ENCODE data around the gene PRG2.

PRG2 gene

DNA sequence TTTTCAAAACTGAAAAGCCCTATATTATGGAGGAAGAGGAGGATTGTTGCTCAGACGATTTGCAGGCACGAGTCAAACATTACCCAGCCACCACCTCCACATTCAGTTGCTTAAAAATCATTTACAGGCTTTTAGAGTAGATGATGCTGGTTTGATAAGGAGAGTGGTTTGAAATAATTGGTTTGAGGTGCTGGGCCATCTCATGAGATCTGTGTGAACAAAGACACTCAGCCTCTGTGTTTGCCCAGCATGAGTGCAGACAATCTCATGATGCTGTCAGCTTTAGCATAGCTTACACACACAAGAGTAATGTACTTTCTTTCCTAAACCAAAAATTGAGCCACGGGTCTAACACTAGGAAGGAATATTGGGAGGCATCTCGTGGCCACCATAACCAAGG lies 32.2 kb upstream of the PRG2 start:
- Histone ChIP-seq H2BK15ac (replicated peaks; ENCODE audit: low read depth) (no peak overlapping the region), H2AK5ac (ENCODE audit: low read length) (no peak overlapping the region), H3K4me3 (ENCODE audit: low read length) (no peak overlapping the region), H3K56ac (ENCODE audit: low read length) (no peak overlapping the region), H3K4ac (ENCODE audit: low read depth, low read length) (no peak overlapping the region), H3K9ac (ENCODE audit: low read length) (no peak overlapping the region), H3K79me2 (ENCODE audit: control insufficient read depth, insufficient read depth, low read length) (no peaks in the 10 kb centered on the region), H3K23ac (ENCODE audit: low read length) (no peak overlapping the region), H3K4me1 (ENCODE audit: control insufficient read depth, low read depth, low read length) (peaks cover 9% of the 10 kb centered on the region), H3K27ac (ENCODE audit: low read depth, low read length) (no peak overlapping the region), H4K8ac (ENCODE audit: low read depth, low read length) (no peak overlapping the region), H3K18ac (ENCODE audit: low read length) (no peak overlapping the region), H3K4me2 (ENCODE audit: low read length) (no peak overlapping the region), H2BK120ac (ENCODE audit: low read depth, low read length) (no peak overlapping the region), H3K79me1 (ENCODE audit: low read length) (no peaks in the 10 kb centered on the region), H3K27me3 (ENCODE audit: insufficient read depth, low read length, poor library complexity) (no peaks in the 10 kb centered on the region), H3K36me3 (ENCODE audit: control insufficient read depth, insufficient read depth, low read length) (peaks cover 4% of the 10 kb centered on the region), H4K5ac (ENCODE audit: low read length) (no peak overlapping the region), H2BK5ac (ENCODE audit: low read length) (no peak overlapping the region)
- WGBS (ENCODE audit: extremely low coverage, insufficient coverage, low lambda C conversion rate) = no CpG with 5 or more reads among the region's 4 CpGs
- DNase-seq = no peak

DNA sequence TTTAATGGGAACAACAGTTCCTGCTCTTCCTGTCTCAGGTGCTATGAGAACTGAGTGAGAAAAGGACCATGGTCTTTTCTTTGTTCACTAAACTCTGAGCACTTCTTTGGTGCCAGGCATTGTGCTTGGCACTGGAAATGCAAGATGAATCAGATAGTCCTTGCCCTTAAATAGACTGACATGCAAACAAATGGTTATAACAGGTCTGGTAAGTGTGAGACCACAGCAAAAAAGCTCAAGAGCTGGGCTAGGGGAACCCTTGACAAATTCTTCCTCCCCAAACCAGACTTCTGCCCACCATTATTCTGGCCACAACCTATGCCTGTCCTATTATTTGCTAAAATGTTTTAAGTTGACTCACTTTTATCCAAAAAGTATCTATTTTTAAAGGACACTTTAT lies 31.4 kb upstream of the PRG2 start:
- peaks cover 5% of the 10 kb centered on the region for H3K4me1 ChIP-seq (ENCODE audit: control insufficient read depth, low read depth, low read length)
- H3K36me3 ChIP-seq (ENCODE audit: control insufficient read depth, insufficient read depth, low read length) = peaks cover 11% of the 10 kb centered on the region
- no peak overlapping the region for H3K18ac ChIP-seq (ENCODE audit: low read length)

DNA sequence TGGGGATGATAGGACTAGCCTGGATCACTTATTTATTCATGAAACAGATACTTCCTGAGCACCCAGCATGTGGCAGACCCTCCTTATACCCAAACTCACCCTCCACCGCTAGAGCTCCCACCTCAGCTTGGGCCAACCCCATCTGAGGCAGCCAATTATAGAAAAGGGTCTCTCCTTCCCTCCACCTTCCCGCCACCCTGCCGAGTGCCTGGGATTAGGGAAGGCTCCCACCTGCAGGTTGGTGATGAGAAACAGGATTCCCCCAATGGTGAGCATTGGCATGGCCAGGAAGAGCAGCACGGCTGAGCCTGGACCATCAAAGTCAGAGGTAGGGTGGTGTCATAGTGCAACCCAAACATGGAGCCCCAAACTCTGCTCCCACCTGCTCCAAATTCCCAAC lies 30.6 kb upstream of the PRG2 start:
- Histone ChIP-seq H2BK120ac (ENCODE audit: low read depth, low read length) (no peak overlapping the region), H3K79me1 (ENCODE audit: low read length) (no peaks in the 10 kb centered on the region), H4K5ac (ENCODE audit: low read length) (no peak overlapping the region), H4K8ac (ENCODE audit: low read depth, low read length) (no peak overlapping the region), H2BK5ac (ENCODE audit: low read length) (no peak overlapping the region), H2BK15ac (replicated peaks; ENCODE audit: low read depth) (no peak overlapping the region), H3K18ac (ENCODE audit: low read length) (no peak overlapping the region), H3K23ac (ENCODE audit: low read length) (no peak overlapping the region), H3K4me2 (ENCODE audit: low read length) (no peak overlapping the region), H3K56ac (ENCODE audit: low read length) (no peak overlapping the region), H3K36me3 (ENCODE audit: control insufficient read depth, insufficient read depth, low read length) (peaks cover 11% of the 10 kb centered on the region), H3K27me3 (ENCODE audit: insufficient read depth, low read length, poor library complexity) (no peaks in the 10 kb centered on the region), H3K4me3 (ENCODE audit: low read length) (no peak overlapping the region), H2AK5ac (ENCODE audit: low read length) (no peak overlapping the region), H3K4me1 (ENCODE audit: control insufficient read depth, low read depth, low read length) (peaks cover 5% of the 10 kb centered on the region), H3K79me2 (ENCODE audit: control insufficient read depth, insufficient read depth, low read length) (no peaks in the 10 kb centered on the region), H3K4ac (ENCODE audit: low read depth, low read length) (no peak overlapping the region), H3K27ac (ENCODE audit: low read depth, low read length) (no peak overlapping the region), H3K9ac (ENCODE audit: low read length) (no peak overlapping the region)
- no CpG with 5 or more reads among the region's 4 CpGs for WGBS (ENCODE audit: extremely low coverage, insufficient coverage, low lambda C conversion rate)
- DNase-seq = no peak

More for the DNA sequence above, 31.4 kb upstream of the PRG2 start:
- Histone ChIP-seq H3K9ac (ENCODE audit: low read length) (no peak overlapping the region), H2BK120ac (ENCODE audit: low read depth, low read length) (no peak overlapping the region), H3K4me2 (ENCODE audit: low read length) (no peak overlapping the region), H3K4me3 (ENCODE audit: low read length) (no peak overlapping the region), H2BK15ac (replicated peaks; ENCODE audit: low read depth) (no peak overlapping the region), H2AK5ac (ENCODE audit: low read length) (no peak overlapping the region), H4K8ac (ENCODE audit: low read depth, low read length) (no peak overlapping the region), H3K56ac (ENCODE audit: low read length) (no peak overlapping the region), H3K27me3 (ENCODE audit: insufficient read depth, low read length, poor library complexity) (no peaks in the 10 kb centered on the region), H3K79me2 (ENCODE audit: control insufficient read depth, insufficient read depth, low read length) (no peaks in the 10 kb centered on the region), H3K79me1 (ENCODE audit: low read length) (no peaks in the 10 kb centered on the region), H3K4ac (ENCODE audit: low read depth, low read length) (no peak overlapping the region), H2BK5ac (ENCODE audit: low read length) (no peak overlapping the region), H3K27ac (ENCODE audit: low read depth, low read length) (no peak overlapping the region), H3K23ac (ENCODE audit: low read length) (no peak overlapping the region), H4K5ac (ENCODE audit: low read length) (no peak overlapping the region)
- DNase-seq = no peak

DNA sequence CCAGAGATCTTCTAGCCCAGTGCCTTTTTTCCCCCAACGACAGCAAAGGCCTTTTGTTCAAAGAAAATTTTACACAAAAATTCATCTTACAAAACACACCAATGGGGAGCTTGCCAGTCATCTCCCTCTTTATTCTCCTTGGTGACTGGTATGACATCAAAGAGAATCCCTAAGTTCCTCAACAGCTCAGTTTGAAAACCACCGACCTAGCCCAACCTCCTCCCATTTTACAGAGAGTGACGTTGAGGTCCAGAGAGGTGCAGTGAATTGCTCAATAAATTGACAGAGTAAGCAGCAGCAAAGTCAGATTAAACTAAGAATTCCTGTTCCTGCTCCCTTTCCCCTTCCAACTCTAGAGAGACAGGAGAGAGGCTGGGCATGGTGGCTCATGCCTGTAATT lies 28.7 kb upstream of the PRG2 start:
- H4K5ac ChIP-seq (ENCODE audit: low read length) = no peak overlapping the region
- no peak overlapping the region for H3K18ac ChIP-seq (ENCODE audit: low read length)
- no peak overlapping the region for H3K27ac ChIP-seq (ENCODE audit: low read depth, low read length)
- DNase-seq = no peak
- H3K9ac ChIP-seq (ENCODE audit: low read length) = no peak overlapping the region
- H3K4me1 ChIP-seq (ENCODE audit: control insufficient read depth, low read depth, low read length) = no peaks in the 10 kb centered on the region
- no peaks in the 10 kb centered on the region for H3K27me3 ChIP-seq (ENCODE audit: insufficient read depth, low read length, poor library complexity)
- H3K79me1 ChIP-seq (ENCODE audit: low read length) = no peaks in the 10 kb centered on the region
- no peak overlapping the region for H3K56ac ChIP-seq (ENCODE audit: low read length)
- H3K23ac ChIP-seq (ENCODE audit: low read length) = no peak overlapping the region
- H3K4ac ChIP-seq (ENCODE audit: low read depth, low read length) = no peak overlapping the region
- H3K4me3 ChIP-seq (ENCODE audit: low read length) = no peak overlapping the region
- no peak overlapping the region for H4K8ac ChIP-seq (ENCODE audit: low read depth, low read length)
- H2BK120ac ChIP-seq (ENCODE audit: low read depth, low read length) = no peak overlapping the region
- no peaks in the 10 kb centered on the region for H3K79me2 ChIP-seq (ENCODE audit: control insufficient read depth, insufficient read depth, low read length)
- WGBS (ENCODE audit: extremely low coverage, insufficient coverage, low lambda C conversion rate) = no CpG with 5 or more reads among the region's 3 CpGs
- no peak overlapping the region for H2BK5ac ChIP-seq (ENCODE audit: low read length)
- H2AK5ac ChIP-seq (ENCODE audit: low read length) = no peak overlapping the region
- peaks cover 17% of the 10 kb centered on the region for H3K36me3 ChIP-seq (ENCODE audit: control insufficient read depth, insufficient read depth, low read length)
- H2BK15ac ChIP-seq (replicated peaks; ENCODE audit: low read depth) = no peak overlapping the region
- H3K4me2 ChIP-seq (ENCODE audit: low read length) = no peak overlapping the region

DNA sequence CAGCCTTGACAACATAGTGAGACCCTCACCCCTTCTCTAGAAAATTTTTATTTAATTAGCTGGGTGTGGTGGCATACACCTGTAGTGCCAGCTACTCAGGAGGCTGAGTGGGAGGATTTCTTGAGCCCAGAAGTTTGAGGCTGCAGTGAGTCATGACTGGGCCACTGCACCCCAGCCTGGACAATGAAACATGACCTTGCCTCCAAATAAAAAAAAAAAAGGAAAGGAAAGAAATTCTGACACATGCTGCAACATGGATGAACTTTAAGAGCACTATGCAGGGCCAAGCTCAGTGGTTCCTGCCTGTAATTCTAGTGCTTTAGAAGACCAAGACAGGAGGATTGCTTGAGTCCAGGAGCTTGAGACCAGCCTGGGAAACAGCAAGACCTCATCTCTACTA lies 27.7 kb upstream of the PRG2 start:
- H3K36me3 ChIP-seq (ENCODE audit: control insufficient read depth, insufficient read depth, low read length) = peaks cover 17% of the 10 kb centered on the region

DNA sequence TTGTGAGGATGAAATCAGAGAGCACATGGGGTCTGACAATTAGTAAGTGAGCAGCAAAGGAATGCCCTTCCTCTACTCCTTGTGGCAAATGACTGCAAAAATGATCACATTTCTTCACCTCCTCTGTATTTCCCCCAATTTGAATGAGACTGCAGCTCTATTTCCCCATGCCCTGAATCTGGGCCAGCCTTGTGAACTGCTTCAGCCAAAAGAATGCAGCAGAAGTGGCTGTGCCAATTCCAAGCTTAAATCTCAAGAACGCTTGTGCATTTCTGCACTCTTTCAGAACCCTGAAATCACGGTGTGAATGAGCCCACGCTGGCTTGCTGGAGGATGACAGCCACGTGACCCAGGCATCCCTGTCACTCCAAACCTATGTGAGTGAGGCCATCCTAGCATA lies 26.6 kb upstream of the PRG2 start:
- no peak overlapping the region for H3K23ac ChIP-seq (ENCODE audit: low read length)
- H3K79me2 ChIP-seq (ENCODE audit: control insufficient read depth, insufficient read depth, low read length) = no peaks in the 10 kb centered on the region
- H2BK15ac ChIP-seq (replicated peaks; ENCODE audit: low read depth) = no peak overlapping the region
- H3K27me3 ChIP-seq (ENCODE audit: insufficient read depth, low read length, poor library complexity) = no peaks in the 10 kb centered on the region
- H4K8ac ChIP-seq (ENCODE audit: low read depth, low read length) = no peak overlapping the region
- H3K4ac ChIP-seq (ENCODE audit: low read depth, low read length) = no peak overlapping the region
- no peak overlapping the region for H3K56ac ChIP-seq (ENCODE audit: low read length)
- no CpG with 5 or more reads among the region's 4 CpGs for WGBS (ENCODE audit: extremely low coverage, insufficient coverage, low lambda C conversion rate)
- no peak overlapping the region for H3K9ac ChIP-seq (ENCODE audit: low read length)
- H3K36me3 ChIP-seq (ENCODE audit: control insufficient read depth, insufficient read depth, low read length) = peaks cover 15% of the 10 kb centered on the region
- no peak for DNase-seq
- H2BK120ac ChIP-seq (ENCODE audit: low read depth, low read length) = no peak overlapping the region
- H3K27ac ChIP-seq (ENCODE audit: low read depth, low read length) = no peak overlapping the region
- no peak overlapping the region for H2BK5ac ChIP-seq (ENCODE audit: low read length)
- no peak overlapping the region for H4K5ac ChIP-seq (ENCODE audit: low read length)
- no peak overlapping the region for H3K4me2 ChIP-seq (ENCODE audit: low read length)
- H3K18ac ChIP-seq (ENCODE audit: low read length) = no peak overlapping the region
- no peak overlapping the region for H3K4me3 ChIP-seq (ENCODE audit: low read length)
- no peaks in the 10 kb centered on the region for H3K79me1 ChIP-seq (ENCODE audit: low read length)
- no peak overlapping the region for H2AK5ac ChIP-seq (ENCODE audit: low read length)
- H3K4me1 ChIP-seq (ENCODE audit: control insufficient read depth, low read depth, low read length) = no peaks in the 10 kb centered on the region

More for the DNA sequence above, 27.7 kb upstream of the PRG2 start:
- H3K23ac ChIP-seq (ENCODE audit: low read length) = no peak overlapping the region
- H2BK120ac ChIP-seq (ENCODE audit: low read depth, low read length) = no peak overlapping the region
- no peak overlapping the region for H3K27ac ChIP-seq (ENCODE audit: low read depth, low read length)
- no peak overlapping the region for H3K9ac ChIP-seq (ENCODE audit: low read length)
- DNase-seq = no peak
- H2BK15ac ChIP-seq (replicated peaks; ENCODE audit: low read depth) = no peak overlapping the region
- no peak overlapping the region for H4K8ac ChIP-seq (ENCODE audit: low read depth, low read length)
- H3K4me3 ChIP-seq (ENCODE audit: low read length) = no peak overlapping the region
- H2BK5ac ChIP-seq (ENCODE audit: low read length) = no peak overlapping the region
- no peaks in the 10 kb centered on the region for H3K27me3 ChIP-seq (ENCODE audit: insufficient read depth, low read length, poor library complexity)
- H3K18ac ChIP-seq (ENCODE audit: low read length) = no peak overlapping the region
- no peak overlapping the region for H3K4ac ChIP-seq (ENCODE audit: low read depth, low read length)
- H3K79me1 ChIP-seq (ENCODE audit: low read length) = no peaks in the 10 kb centered on the region
- no peaks in the 10 kb centered on the region for H3K79me2 ChIP-seq (ENCODE audit: control insufficient read depth, insufficient read depth, low read length)
- H4K5ac ChIP-seq (ENCODE audit: low read length) = no peak overlapping the region
- H3K4me1 ChIP-seq (ENCODE audit: control insufficient read depth, low read depth, low read length) = no peaks in the 10 kb centered on the region
- H2AK5ac ChIP-seq (ENCODE audit: low read length) = no peak overlapping the region
- no peak overlapping the region for H3K56ac ChIP-seq (ENCODE audit: low read length)
- H3K4me2 ChIP-seq (ENCODE audit: low read length) = no peak overlapping the region
